ENCODE results near the gene HOXB1.

The HOXB1 gene

GRCh38 chr17:48554412-48555257 is 23.8 kb upstream of the HOXB1 start:
- DNase-seq (ENCODE audit: low read depth in 3 of 3) = no peak

GRCh38 chr17:48553826-48554225 is 23.0 kb upstream of the HOXB1 start:
- DNase-seq (ENCODE audit: low read depth in 3 of 3) = no peak

GRCh38 chr17:48553190-48553547 is 22.4 kb upstream of the HOXB1 start:
- DNase-seq (ENCODE audit: low read depth in 3 of 3) = no peak

- no peak for DNase-seq (ENCODE audit: low read depth in 3 of 3)
Measured at GRCh38 chr17:48552466-48553189, 21.8 kb upstream of the HOXB1 start.

GRCh38 chr17:48551596-48552465 is 21.0 kb upstream of the HOXB1 start:
- no peak for DNase-seq (ENCODE audit: low read depth in 3 of 3)

GRCh38 chr17:48551214-48551555 is 20.4 kb upstream of the HOXB1 start:
- DNase-seq (ENCODE audit: low read depth in 3 of 3) = no peak

- no peak for DNase-seq (ENCODE audit: low read depth in 3 of 3)
Measured at GRCh38 chr17:48550502-48551213, 19.8 kb upstream of the HOXB1 start.

GRCh38 chr17:48549914-48550501 is 19.2 kb upstream of the HOXB1 start:
- DNase-seq (ENCODE audit: low read depth in 3 of 3) = no peak

GRCh38 chr17:48549281-48549630 is 18.4 kb upstream of the HOXB1 start:
- no peak for DNase-seq (ENCODE audit: low read depth in 3 of 3)

- no peak for DNase-seq (ENCODE audit: low read depth in 3 of 3)
Measured at GRCh38 chr17:48548523-48549280, 17.9 kb upstream of the HOXB1 start.

- DNase-seq (ENCODE audit: low read depth in 3 of 3) = no peak
Measured at GRCh38 chr17:48547808-48548522, 17.2 kb upstream of the HOXB1 start.

GRCh38 chr17:48546924-48547807 is 16.4 kb upstream of the HOXB1 start:
- no peak for DNase-seq (ENCODE audit: low read depth in 3 of 3)

GRCh38 chr17:48546137-48546923 is 15.5 kb upstream of the HOXB1 start:
- no peak for DNase-seq (ENCODE audit: low read depth in 3 of 3)

- no peak for DNase-seq (ENCODE audit: low read depth in 3 of 3)
Measured at GRCh38 chr17:48545539-48545938, 14.7 kb upstream of the HOXB1 start.

GRCh38 chr17:48545022-48545375 is 14.2 kb upstream of the HOXB1 start, which contains the start of gene HOXB2:
TSS of gene HOXB2 (minus strand) at chr17:48545109. CDS start at chr17:48544911, 198 bp downstream.
- no peak for DNase-seq (ENCODE audit: low read depth in 3 of 3)

- peak in 1 of 3 experiments; percentile 34 for DNase-seq (ENCODE audit: low read depth in 3 of 3)
Measured at GRCh38 chr17:48544349-48545021, 13.7 kb upstream of the HOXB1 start.

GRCh38 chr17:48543854-48544348 is 13.1 kb upstream of the HOXB1 start:
- peak in 1 of 3 experiments; percentile 54 for DNase-seq (ENCODE audit: low read depth in 3 of 3)
